Limb (tissue), 2 donors: Measurements from ENCODE around the gene ERF.

Source experiments
- DNase-seq, 2 donors: peaks; one replicate each; pipeline ENCODE4 v3.0.0-alpha.2; 2016; ENCODE audit errors: extremely low spot score in 2 of 2

The ERF gene

DNA sequence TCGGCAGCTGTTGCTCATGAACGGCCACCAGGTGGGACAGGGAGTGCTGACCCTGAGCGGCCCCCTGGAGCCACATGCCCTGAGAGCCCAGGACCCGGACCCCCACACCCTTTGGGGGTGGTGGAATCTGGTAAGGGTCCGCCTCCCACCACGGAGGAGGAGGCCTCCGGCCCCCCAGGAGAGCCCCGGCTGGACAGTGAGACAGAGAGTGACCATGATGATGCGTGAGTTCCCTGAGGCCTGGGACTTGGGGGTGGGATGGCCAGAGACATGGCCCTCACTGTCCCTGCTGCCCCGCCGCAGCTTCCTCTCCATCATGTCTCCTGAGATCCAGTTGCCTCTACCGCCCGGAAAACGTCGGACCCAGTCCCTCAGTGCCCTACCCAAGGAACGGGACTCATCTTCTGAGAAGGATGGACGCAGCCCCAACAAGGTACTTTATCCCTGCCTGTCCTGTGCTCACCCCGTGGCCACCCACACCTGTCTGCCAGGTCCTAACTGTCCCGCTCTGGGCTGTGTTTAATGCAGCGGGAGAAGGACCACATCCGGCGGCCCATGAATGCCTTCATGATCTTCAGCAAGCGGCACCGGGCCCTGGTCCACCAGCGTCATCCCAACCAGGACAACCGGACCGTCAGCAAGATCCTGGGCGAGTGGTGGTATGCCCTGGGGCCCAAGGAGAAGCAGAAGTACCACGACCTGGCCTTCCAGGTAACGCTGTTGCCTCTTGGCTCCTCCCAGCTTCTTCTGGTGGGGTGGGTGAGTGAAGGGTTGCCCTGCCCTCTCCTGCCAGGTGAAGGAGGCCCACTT lies 32.3 kb upstream of the ERF start:
- DNase-seq, result no peak

DNA sequence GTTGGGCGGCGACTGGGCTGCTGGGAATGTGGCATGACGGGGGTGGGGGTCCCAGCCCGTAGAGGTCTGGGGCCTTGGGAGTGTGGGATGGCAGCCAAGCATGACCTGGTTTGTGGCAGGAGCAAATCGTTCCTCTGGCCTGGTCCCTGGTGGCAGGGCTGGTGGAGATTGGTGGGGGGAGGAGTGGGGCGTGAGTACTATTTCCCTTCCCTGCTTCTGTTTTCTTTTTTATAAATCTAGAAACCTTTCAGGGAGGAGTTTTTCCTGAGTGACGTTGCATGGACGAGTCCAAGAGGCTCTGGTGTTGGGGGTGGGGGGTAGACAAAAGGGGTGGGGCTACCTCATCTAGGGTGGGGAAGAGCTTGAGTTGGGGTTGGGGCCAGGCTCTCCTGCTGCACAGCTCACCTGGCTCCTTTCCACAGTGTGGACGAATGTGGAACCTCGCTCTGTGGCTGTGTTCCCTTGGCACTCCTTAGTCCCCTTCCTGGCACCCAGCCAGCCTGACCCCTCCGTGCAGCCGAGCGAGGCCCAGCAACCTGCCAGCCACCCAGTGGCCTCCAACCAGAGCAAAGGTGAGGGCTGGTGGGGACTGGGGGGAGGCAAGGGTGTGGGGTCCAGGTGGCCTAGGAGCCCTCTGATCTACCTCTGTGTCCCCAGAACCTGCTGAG lies 31.6 kb upstream of the ERF start:
- DNase-seq, result peak; percentile 38 to 73

DNA sequence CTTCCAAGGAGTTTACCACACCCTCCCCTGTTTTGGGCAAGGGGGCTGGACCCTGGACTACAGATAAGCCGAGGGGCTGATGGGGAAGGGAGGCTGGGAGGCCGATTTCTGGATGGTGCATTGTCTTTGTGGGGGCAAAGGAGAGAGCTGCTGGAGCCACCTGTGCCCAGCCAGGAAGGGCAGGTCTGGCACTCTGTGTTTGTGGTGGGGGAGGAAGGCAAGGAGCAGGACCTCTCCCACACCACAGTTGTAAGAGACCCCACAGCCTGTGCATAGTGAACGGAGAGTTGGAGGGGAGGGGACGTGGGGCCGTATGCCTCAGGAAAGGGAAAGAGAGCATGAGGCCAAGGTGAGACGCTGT lies 31.0 kb upstream of the ERF start:
- DNase-seq, result no peak

DNA sequence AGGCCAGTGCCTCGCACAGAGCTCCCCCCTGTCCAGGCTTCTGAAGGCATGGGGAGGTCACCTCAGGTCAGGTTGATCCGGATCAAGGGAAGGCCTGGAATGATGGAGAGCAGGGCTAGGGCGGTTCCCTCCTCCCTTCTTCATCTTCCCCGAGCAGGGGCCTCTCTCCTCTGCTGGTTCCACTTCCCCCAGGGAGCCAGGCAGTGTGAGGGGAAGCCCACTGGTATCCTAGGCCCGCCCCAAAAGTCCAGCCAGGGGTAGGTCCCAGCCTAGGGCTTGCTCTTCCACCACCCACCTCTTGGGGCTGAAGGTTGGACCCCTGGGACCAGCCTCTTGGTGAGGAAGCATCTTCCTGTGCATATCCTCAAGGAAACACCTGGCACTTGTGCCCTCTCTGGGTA lies 30.6 kb upstream of the ERF start:
- peak in 1 of 2 donors; percentile 36 for DNase-seq

DNA sequence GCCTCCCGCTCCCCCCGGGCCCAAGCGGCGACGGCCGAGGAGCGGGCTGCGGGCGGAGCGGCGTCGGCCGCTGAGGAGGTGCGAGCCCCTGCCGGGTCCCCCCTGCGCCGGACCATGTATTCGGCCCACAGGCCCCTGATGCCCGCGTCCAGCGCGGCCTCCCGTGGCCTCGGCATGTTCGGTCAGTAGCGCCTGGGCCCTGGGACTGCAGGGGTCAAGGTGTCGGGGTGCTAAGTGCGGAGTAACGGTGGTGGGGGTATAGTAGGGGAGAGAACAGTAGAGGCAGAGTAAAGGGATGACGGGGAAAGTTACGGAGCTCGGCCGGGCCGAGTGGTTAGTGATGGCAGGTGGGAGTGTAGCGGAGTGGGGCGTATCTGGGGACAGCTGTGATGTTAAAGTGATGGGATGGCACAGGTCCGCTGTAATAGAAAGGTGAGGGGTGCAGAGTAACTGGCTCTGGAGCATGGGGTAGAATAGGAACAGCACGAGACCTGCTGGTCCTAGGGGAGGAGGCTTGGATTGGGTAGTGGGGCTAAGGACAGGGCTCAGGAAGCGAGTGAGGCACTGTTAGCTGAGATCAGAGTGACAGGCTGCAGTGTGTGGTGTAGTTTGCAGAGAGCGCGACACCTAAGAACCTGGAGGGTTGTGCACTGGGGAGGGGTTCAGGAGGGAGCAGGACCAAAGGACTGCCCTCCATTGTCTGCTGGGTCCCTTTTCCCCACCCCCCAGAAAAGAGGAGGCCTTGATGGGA lies 29.8 kb upstream of the ERF start:
- peak in 1 of 2 donors; percentile 13 for DNase-seq

DNA sequence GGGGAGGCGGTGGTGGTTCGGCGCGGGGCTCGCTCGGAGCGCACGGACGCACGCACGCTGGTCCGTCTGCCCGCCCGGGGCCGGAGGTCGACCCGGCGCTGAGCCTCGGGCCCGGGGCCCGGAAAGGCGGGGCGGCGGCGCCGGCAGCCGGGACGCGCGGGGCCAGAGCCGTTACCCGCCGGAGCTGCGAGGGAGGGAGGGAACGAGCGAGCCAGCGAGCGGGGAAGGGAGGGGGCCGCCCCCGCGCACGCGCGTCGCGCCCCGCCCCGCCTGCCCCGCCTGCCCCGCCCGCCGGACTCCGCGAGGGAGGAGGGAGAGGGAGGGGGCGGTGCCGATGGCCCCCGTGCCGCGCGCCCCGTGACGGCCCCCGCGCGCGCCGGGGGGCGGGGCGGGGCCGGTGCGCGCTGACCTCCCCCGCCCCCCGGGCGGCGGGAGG lies 29.2 kb upstream of the ERF start:
- DNase-seq, result peak; percentile 81 to 92

DNA sequence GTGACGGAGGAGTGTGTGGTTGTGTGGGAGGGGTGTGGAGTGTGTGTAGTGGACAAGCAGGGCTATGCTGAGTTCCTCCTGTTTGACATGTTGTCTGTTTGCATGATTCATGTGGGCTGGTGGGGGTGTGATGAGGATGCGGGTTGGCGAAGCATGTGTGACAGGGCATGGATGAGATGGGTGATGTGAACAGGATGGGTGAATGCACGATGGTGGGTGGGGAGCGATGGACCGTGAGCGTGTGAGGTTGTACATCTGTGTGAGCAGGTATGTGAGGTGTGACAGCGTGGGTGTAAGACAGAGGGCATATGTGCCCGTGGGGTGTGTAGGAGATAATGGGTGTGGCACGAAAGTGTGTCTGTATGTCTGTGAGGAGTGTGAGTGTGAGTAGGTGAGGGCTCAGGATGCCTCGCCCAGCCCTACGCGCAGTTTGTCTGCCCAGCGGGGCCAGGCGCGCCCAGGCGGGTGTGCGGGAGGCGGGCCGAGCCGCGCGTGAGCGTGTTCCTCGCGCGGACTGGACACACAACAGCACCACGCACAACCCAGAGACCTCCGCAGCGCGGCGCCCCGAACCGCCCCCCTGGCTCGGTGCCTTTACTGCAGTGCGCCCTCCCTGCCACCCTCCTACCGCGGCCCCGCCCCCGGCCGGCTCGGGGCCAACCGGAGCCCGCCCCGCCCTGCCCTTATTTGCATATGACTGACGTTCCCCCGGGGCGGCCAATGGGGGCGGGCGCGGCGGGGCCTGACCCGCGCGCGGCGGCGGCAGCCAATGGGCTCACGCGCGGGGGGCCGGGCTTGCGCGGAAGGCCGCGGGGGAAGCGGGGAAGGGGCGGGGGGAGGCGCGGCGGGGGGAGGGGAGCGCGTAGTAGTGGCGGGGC lies 28.5 kb upstream of the ERF start:
- DNase-seq, result peak; percentile 95 to 99

DNA sequence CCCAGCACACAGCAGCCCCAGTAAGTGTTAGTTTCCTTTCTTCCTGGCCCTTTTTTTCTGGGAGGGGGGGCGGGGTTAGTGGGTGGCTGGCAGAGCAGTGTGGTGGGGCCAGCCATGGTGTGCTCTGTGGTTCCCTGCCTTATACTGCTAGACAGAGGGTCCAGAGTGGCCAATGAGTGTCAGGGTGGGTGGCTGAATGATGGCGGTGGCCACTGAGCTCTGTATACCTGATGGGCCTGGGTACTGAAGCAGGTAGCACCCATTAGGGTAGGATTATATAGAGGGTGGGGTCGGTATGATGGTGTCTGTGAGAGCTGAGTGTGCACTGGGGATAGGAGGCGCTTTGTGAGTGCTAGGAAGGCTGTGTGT lies 27.9 kb upstream of the ERF start:
- DNase-seq, result no peak

DNA sequence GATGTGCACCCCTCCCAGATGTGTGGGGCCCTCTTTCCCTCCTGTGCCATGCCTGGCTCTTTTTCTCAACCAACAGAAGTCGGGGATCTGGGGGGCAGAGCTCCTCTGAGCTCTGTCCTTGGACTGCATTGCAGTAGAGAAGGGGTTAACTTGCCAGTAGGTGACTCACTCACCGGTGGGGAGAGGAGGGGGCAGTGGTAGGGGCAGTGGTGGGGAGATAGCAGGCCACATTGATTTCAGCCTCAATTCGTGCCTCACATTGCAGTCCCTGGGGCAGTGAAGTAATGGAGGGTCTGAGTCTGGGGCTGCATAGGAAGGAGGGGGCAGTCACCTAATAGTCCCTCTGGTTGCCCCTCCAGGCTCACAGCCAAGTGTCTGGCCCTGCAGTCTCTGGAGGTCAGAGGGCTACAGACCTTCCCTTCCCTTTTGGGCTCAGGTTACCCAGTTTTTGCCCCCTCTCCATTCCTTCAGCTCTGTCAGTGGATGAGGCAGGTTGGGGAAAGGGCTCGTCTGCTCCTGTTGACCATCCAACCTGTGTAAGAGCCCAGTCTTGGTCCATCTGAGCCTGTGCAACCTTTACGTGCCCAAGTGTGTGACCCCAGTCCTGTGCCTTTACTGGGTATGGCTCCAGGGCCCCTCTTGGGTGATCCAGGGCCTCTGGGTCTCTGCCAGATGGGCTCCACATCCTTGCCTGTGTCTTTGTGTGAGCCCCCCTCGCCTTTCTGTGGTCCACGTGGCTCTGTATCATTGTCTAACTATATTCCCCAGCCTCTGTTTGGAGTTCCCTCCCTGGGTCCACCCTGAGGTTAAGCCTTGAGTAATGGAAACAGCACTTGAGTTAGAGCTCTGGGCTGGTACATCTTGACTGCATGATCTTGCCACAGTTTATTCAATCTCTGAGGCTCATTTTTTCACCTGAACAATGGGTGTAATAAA lies 27.2 kb upstream of the ERF start:
- peak; percentile 14 to 61 for DNase-seq

DNA sequence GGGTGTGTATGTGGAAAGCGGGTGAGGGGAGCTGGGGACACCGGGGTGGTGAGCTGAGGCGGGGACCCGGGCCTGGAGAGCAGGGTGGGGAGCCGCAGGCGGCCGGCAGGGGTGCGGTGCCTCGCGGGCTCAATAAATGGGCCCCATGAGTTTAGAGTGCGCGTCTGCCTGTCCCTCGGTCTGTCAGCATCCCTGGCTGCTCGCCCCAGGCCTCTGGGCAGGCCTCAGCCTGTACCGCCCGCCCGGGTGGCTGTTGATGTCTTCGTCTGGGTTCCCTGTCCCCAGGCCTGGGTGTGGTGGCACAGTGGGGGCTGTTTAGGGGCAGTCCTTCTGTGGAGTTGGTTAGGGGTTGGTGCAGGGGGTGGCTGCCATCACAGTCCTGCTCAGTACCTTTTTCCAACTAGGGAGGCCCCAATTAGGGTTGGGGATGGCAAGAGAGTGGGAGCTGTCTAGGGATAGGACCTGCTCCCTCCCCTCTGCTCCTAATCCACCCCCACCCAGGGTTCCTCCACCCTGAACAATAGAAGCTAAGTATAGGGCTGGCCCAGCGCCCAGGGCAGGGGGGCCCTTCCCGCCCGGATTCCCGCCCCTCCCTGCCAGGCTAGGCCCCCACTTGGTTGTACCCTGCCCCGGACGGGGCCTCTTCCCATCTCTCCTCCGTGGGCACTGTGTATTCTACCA lies 26.4 kb upstream of the ERF start:
- peak; percentile 67 to 85 for DNase-seq

DNA sequence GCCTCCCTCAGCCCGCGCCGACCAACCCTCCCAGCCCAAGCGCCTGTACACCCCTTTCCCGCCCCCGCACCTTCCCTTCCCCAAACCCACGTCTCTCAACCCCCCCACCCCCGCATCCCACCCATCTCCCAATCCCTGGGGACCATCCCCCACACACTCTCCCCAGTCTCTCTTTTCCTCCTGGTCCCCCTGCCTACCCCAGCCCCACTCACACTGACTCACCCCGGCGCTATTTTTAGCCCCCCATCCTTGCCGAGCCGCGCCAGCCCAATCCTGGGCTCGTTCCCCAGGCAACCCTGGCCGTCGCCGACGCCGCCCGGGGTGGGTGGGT lies 25.9 kb upstream of the ERF start:
- DNase-seq, result no peak

DNA sequence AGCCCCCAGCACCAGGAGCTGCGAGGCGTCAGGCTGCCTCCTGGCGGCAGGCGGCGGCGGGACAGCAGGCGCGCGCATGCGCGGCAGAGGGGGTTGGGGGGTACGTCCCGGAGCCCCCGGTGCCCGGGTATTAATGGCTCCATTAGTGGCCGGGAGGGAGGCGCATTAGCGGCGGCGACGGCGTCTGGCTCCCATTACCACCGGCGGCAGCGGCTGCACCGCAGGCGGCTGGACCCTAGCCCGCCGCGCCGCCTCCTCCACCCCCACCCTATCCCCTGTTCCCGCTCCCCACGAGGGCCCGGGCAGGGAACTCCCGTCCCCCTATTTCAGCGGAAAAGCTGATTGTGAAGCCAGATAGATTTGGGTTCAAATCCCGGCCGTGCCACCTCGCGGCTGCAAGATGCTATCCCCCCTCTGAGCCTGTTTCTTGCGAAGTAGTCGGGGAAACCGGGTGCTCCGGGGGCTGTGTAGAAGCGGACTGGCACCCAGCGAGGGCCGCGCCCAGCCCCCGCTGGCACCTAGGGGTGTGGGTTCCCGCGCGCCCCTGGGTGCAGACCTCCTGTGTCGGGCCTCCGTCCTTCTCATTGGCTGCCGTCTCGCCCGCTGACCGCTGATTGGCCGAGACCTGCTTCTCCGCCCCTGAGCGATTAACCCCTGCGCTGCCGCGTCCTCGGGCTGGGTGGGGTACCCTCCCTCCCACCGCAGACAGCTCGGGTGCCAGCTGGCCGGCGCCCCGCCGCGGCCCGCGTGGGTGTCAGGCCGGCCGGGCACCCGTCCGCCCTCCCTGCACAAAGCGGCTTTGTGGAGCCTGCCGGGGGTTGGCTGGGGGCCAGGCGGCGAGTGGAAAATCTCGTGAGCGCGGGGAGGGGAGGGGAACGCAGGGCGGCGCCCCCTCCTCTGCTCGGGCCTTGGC lies 25.2 kb upstream of the ERF start:
- DNase-seq, result peak; percentile 92 to 97

DNA sequence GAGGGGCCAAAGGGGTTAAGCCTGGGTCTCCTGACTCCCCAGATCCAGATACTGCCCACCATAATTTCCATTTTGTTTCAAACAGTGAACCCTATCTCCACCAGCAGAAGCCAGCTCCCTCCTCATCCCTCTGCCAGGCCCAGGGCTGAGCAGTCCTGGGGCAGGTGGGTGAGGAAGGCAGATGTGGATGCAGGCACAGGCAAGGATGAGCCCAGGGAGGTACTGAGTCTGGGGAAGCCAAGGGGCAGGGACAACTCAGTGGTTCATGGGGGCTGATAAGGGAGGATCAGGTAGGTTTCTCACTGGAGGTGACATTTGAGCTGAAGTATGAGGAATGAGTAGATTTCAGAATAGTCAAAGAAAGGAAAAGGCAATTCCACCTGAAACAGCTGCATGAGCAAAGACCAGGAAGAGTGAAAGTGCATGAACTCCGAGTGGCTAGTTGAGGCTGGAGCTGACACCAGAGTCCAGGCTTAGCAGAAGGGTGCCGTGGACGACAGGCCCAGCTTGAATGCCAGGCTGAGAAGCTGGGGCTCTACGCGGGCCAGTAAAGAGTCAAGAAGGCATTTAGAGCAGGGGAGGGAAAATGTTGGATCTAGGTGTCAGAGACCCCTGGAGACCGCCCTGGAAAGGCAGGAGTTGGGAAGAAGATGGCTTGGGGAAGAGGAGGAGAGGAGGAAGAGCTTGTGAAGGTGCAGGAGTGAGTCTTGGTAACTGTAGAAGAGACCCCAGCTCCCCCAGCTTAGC lies 24.4 kb upstream of the ERF start:
- DNase-seq, result no peak

DNA sequence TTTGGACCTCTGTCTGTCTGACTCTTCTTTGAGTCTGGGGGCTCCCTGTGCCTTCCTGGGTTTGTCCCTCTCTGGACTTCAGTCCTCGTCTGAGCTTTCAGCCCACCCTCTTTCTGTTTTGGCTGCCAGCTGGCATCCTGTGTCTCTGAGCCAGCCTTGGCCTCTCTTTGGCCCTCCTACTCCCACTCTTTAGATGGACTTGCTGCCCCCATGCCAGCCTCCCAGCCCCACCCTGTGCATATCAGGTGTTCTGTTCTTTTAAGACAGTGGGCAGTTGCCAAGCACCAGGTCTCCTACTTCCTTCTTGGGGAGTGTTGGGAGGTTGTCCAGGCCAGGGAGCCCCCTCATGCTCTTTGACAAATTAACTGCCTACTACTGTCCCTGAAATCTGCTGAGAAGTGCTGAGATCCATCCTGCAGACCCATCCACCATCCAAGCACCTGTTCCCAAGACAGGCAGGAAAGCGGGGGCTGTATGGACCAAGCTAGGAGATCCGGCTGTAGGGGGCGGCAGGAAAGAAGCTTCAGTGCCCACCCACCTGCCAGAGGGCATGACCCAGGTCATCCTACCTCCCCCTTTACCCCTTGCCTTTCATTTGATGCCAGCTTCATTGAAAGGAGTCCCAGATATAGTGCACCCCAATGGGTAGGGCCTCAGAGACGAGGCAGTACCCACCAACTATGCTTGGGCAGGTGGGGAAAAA lies 23.7 kb upstream of the ERF start:
- DNase-seq, result peak in 1 of 2 donors; percentile 31

DNA sequence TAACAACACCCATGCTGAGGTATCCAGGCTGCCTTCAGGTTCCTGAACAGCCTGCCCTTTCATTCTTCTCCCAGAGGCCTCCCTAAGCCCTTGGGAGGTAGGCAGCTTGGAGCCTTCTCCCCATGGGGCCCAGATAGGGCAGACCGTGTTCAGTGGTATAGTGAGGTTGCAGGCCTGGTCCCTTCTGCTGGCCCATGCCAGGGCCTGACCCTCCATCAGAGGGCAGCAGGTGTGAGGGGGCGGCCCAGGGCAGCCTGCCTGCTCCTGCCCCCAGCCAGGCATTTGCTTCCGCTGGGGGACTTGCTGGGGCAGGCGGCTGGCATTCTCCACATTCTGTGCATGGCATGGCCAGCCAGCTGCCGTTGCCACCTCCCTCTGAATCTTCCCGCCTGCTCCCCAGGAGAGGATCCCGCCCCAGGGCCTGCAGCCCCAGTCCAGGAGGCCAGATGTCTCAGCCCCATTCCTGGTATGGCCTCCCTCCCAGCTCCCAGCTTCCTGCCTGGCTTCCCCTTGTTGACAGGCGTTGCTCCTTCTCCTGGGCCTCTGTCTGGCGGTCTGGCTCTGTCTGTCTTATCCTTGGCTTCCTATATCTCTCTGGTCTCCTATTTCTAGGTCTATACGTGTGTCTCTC lies 23.0 kb upstream of the ERF start:
- peak; percentile 43 to 50 for DNase-seq

DNA sequence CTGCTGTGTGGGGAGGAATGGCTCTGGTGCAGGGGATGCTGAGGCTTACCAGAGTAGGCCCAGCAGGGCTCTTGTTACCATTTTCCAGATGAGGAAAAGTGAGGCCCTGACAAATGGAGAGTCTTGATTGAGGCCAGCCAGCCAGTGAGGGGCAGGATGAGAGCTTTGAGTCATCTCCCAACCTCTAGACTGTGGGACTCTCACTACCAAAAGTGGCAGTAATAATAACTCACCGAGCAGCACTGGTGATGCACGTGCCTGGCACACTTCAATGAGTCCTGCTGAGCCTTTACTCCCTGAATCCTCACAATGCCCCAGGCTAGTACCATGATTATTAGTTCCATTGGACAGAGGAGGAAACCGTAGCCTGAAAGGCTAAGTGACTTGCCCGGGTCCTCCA lies 21.9 kb upstream of the ERF start:
- no peak for DNase-seq

DNA sequence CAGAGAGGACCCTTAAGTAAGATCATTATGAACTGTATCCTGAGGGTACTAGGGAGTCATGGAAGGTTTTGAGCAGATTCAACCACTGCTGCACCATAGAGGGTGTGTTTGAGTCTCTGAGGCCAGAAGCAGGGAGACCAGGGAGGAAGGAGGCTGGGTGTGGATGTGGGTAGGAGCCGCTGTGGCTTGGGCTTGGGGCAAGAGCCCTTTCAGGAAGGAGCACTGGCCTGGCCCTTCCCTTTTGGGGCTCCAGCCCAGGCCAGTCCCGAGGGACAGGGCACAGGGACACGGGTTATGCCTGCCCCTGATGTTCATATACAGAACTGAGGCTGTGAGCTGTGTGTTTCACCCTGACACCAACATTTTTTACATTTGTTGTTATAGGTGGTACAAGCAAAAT lies 21.4 kb upstream of the ERF start:
- DNase-seq, result no peak
